GM10266 (cell line): ENCODE results near the gene FGF2.
"Not testable (repeated sequence)": the region's sequence is repeated elsewhere in the genome, so short reads cannot be mapped to it uniquely, and the experiment has no call there.

ENCODE experiments used
- DNase-seq: peaks from one replicate; pipeline ENCODE4 v3.0.0; 2012; ENCODE audit errors: extremely low spot score
- CTCF ChIP-seq: IDR thresholded peaks from 2 replicates; pipeline ENCODE4 v1.5.1; 2012; ENCODE audit warnings: mild to moderate bottlenecking, low read depth; ENCODE audit not compliant: control insufficient read depth, insufficient read depth; ENCODE audit errors: missing control alignments

Gene FGF2

GRCh38 chr4:122932763-122933162 lies 106.1 kb downstream of the FGF2 start:
- TF ChIP-seq CTCF: no peak
- DNase-seq: no peak

GRCh38 chr4:122945136-122945535 lies 118.5 kb downstream of the FGF2 start:
- not testable (repeated sequence) for DNase-seq

- TF ChIP-seq CTCF: no peak
- DNase-seq: no peak
Observed at GRCh38 chr4:122946142-122946541, 119.5 kb downstream of the FGF2 start.
